HEK293T (cell line): ENCODE data around the gene SHF.

Source experiments
- ARNT ChIP-seq: fragments of 450-650 bp; IDR thresholded peaks from 2 replicates; pipeline ENCODE4 v1.6.1; 2017; ENCODE audit warnings: mild to moderate bottlenecking
- BHLHE40 ChIP-seq: fragments of 450-650 bp; IDR thresholded peaks from 2 replicates; pipeline ENCODE4 v1.6.1; 2016; ENCODE audit warnings: mild to moderate bottlenecking, moderate library complexity, borderline replicate concordance
- CTBP1 ChIP-seq: fragments of 450-650 bp; IDR thresholded peaks from 2 replicates; pipeline ENCODE4 v1.6.1; 2016; ENCODE audit warnings: borderline replicate concordance
- ELF4 ChIP-seq: fragments of 450-650 bp; IDR thresholded peaks from 2 replicates; pipeline ENCODE4 v1.6.1; 2017; ENCODE audit warnings: antibody characterized with exemption
- FOXA1 ChIP-seq: fragments of 450-650 bp; IDR thresholded peaks from 2 replicates; pipeline ENCODE4 v1.6.1; 2016; ENCODE audit warnings: mild to moderate bottlenecking
- L3MBTL2 ChIP-seq: fragments of 450-650 bp; conservative IDR thresholded peaks from 2 replicates; pipeline ENCODE4 v1.6.1; 2016; ENCODE audit warnings: mild to moderate bottlenecking
- PKNOX1 ChIP-seq: fragments of 450-650 bp; IDR thresholded peaks from 2 replicates; pipeline ENCODE4 v1.6.1; 2016
- SP1 ChIP-seq: fragments of 450-650 bp; IDR thresholded peaks from 2 replicates; pipeline ENCODE4 v1.6.1; 2017
- SUZ12 ChIP-seq: fragments of 450-650 bp; IDR thresholded peaks from 2 replicates; pipeline ENCODE4 v1.6.1; 2016; ENCODE audit warnings: mild to moderate bottlenecking
- ZNF384 ChIP-seq: fragments of 450-650 bp; IDR thresholded peaks from 2 replicates; pipeline ENCODE4 v1.6.1; 2016

DNA sequence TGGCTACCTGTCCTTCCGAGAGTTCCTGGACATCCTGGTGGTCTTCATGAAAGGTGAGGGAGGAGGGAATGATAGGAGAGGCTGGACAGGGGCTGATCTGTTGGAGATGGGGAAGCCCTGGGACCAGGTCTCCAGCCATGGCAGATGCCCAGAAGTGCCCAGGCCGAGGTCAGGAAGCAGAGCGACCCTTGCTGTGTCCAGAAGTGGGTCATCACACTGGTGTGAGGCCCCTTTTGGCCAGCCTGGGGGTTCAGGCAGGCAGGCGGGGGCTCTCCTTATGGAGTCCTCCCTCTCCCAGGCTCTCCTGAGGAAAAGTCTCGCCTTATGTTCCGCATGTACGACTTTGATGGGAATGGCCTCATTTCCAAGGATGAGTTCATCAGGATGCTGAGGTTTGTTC, 40.2 kb downstream of the SHF start:
- TF ChIP-seq FOXA1, result no peak
- no peak for TF ChIP-seq BHLHE40
- TF ChIP-seq ZNF384, result no peak
- TF ChIP-seq PKNOX1, result no peak
- no peak for TF ChIP-seq CTBP1
- TF ChIP-seq SP1, result no peak
- no peak for TF ChIP-seq SUZ12
- TF ChIP-seq ARNT, result no peak
- TF ChIP-seq L3MBTL2, result no peak
- TF ChIP-seq ELF4, result no peak
